NCI-H128 (cell line): ENCODE results near the gene HNMT.
"Not testable (repeated sequence)": the region's sequence is repeated elsewhere in the genome, so short reads cannot be mapped to it uniquely, and the experiment has no call there.

Experiments used
- DNase-seq: peaks from one replicate; lab custom pipeline; 2025; ENCODE audit not compliant: unreplicated experiment; lab: John Stamatoyannopoulos, UW

HNMT gene

GRCh38 chr2:137945229-137945628, 19.0 kb upstream of the HNMT start:
- no peak for DNase-seq

- no peak for DNase-seq
These were observed 18.0 kb upstream of the HNMT start for GRCh38 chr2:137946227-137946626.

GRCh38 chr2:137947032-137947727, 17.1 kb upstream of the HNMT start:
- no peak for DNase-seq

- peak; percentile 0 for DNase-seq
These were observed 16.4 kb upstream of the HNMT start for GRCh38 chr2:137947728-137948336.

GRCh38 chr2:137948894-137949293, 15.4 kb upstream of the HNMT start:
- no peak for DNase-seq

GRCh38 chr2:137950238-137950637, 14.0 kb upstream of the HNMT start:
- DNase-seq: no peak

- no peak for DNase-seq
These were observed 12.7 kb upstream of the HNMT start for GRCh38 chr2:137951586-137951985.

- DNase-seq: no peak
These were observed 11.6 kb upstream of the HNMT start for GRCh38 chr2:137952586-137953129.

GRCh38 chr2:137955536-137955935, 8.7 kb upstream of the HNMT start:
- no peak for DNase-seq

GRCh38 chr2:137957033-137957432, 7.2 kb upstream of the HNMT start:
- no peak for DNase-seq

GRCh38 chr2:137959166-137959565, 5.1 kb upstream of the HNMT start:
- no peak for DNase-seq

GRCh38 chr2:137960223-137960622, 4.0 kb upstream of the HNMT start:
- DNase-seq: no peak

GRCh38 chr2:137961602-137962001, 2.7 kb upstream of the HNMT start:
- DNase-seq: no peak

GRCh38 chr2:137963535-137964065, 673 bp upstream of the HNMT start:
- no peak for DNase-seq

GRCh38 chr2:137964859-137965459, 686 bp downstream of the HNMT start:
- no peak for DNase-seq

GRCh38 chr2:137966043-137966442, 1.8 kb downstream of the HNMT start:
- no peak for DNase-seq

- DNase-seq: no peak
These were observed 2.8 kb downstream of the HNMT start for GRCh38 chr2:137967042-137967441.

GRCh38 chr2:137968477-137969417, 4.5 kb downstream of the HNMT start:
- DNase-seq: no peak

- peak; percentile 38 for DNase-seq
These were observed 5.1 kb downstream of the HNMT start for GRCh38 chr2:137969418-137969765.

GRCh38 chr2:137969876-137970275, 5.6 kb downstream of the HNMT start:
- DNase-seq: no peak

GRCh38 chr2:137971259-137971658, 7.0 kb downstream of the HNMT start:
- DNase-seq: not testable (repeated sequence)
